Sigmoid colon (tissue), 7 donors: ENCODE measurements around the gene IQGAP2. TPM values are rescaled to one million over a fixed set of nuclear protein-coding genes. Genes with fewer than 3 reads are reported as not detected.

ENCODE experiments used
- DNase-seq: peaks from one replicate; pipeline ENCODE4 v3.0.0-alpha.2; 2019
- H3K27ac ChIP-seq, 4 donors: fragments of 200-600 bp; sonication (generic); one replicate each; pipeline ENCODE4 v1.5.1; 2016 to 2019; ENCODE audit warnings: mild to moderate bottlenecking in 1 of 4
- H3K27me3 ChIP-seq, 3 donors: fragments of 200-600 bp; sonication (generic); one replicate each; pipeline ENCODE4 v1.5.1; 2019; ENCODE audit warnings: mild to moderate bottlenecking in 1 of 3
- H3K36me3 ChIP-seq, 4 donors: fragments of 200-600 bp; sonication (generic); one replicate each; pipeline ENCODE4 v1.5.1; 2016 to 2019
- H3K4me1 ChIP-seq, 4 donors: fragments of 200-600 bp; sonication (generic); one replicate each; pipeline ENCODE4 v1.5.1; 2017 to 2019
- H3K4me3 ChIP-seq, 4 donors: fragments of 200-600 bp; sonication (generic); one replicate each; pipeline ENCODE4 v1.5.1; 2017 to 2019; ENCODE audit warnings: mild to moderate bottlenecking in 2 of 4, moderate library complexity in 1 of 4
- H3K9me3 ChIP-seq, 4 donors: fragments of 200-600 bp in 3 of 4; sonication (generic) in 3 of 4; one replicate each; pipeline versions ENCODE4 v1.5.1 to v1.6.1; 2013 to 2019
- CTCF ChIP-seq, 4 experiments: fragments of 450-650 bp in 3 of 4; fragments of 200-600 bp in 1 of 4; IDR thresholded peaks; one replicate each; pipeline ENCODE4 v1.5.1; 2016 to 2019; ENCODE audit warnings: antibody characterized with exemption in 4 of 4, mild to moderate bottlenecking in 3 of 4, moderate library complexity in 2 of 4
- EP300 ChIP-seq, 4 donors: sonication (generic); formaldehyde crosslinking; IDR thresholded peaks; one replicate each; pipeline ENCODE4 v1.6.1; 2017; ENCODE audit warnings: antibody characterized with exemption in 4 of 4
- POLR2A ChIP-seq, 2 donors: fragments of 450-650 bp; IDR thresholded peaks; one replicate each; pipeline ENCODE4 v1.6.1; 2016; ENCODE audit warnings: antibody characterized with exemption in 2 of 2, mild to moderate bottlenecking in 2 of 2, moderate library complexity in 2 of 2
- POLR2AphosphoS5 ChIP-seq, 4 donors: sonication (generic); formaldehyde crosslinking; IDR thresholded peaks; one replicate each; pipeline ENCODE4 v1.6.1; 2017; ENCODE audit warnings: antibody characterized with exemption in 4 of 4
- WGBS, 2 donors: extraction: QIAGEN DNeasy Blood & Tissue Kit; methylation state at CpG; one replicate each; pipeline ENCODE4 v1.1.7; 2013; 5-methylcytosine and 5-hydroxymethylcytosine counted together
- intact Hi-C: fragments of 100-400 bp; cut with DNase I; formaldehyde crosslinking; loops from one replicate; pipeline ENCODE4 v1.15.1; 2023
- polyA plus RNA-seq, 3 donors: library from polyadenylated mRNA; stranded (reverse); fragments of 200-250 nt; gene quantifications; one replicate each; pipeline ENCODE4 v1.2.3, GENCODE V29; 2013
- total RNA-seq, 4 donors: library from RNA; depleted of rRNA; stranded (reverse); fragments of >200 nt; gene quantifications; one replicate each; pipeline ENCODE4 v1.1.0, GENCODE V29; 2016
- donor health status: healthy with polysubstance abuse.
- donor health status: Bipolar disorder and iron deficiency.
- donor health status: healthy.

Gene IQGAP2
- total and polyA plus RNA-seq, 7 donors, result 15.0 to 85.3 (median 24.6) TPM

DNA sequence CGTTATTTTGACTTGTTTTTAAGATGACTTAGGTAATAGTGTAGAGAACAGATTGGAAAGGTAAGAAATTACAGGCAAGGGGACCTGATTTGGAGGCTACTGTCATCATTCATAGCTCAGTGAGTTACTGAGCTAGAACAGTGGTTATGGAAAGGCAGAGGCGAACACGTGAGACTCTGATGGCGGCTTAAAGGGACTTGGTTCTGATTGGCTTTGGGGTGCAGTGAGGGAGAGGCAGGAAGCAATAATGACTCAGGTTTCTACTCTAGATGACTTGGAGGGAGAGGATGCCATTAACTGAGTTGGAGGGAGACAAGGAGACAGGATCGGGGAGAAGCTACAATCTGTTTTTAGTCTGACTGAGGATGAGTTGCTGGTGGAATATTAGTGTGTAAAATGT lies 217.1 kb downstream of the IQGAP2 start:
- intact Hi-C loops, result no loop called here

GRCh38 chr5:76622076-76622475 lies 219.0 kb downstream of the IQGAP2 start:
- Histone ChIP-seq H3K27me3 (no peaks in the 10 kb centered on the region), H3K27ac (peak overlapping the region; percentile 1 to 59 (median 45)), H3K4me3 (peak overlapping the region in 3 of 4 donors; percentile 9 to 21 (median 16)), H3K9me3 (no peaks in the 10 kb centered on the region), H3K36me3 (no peaks in the 10 kb centered on the region), H3K4me1 (no peaks in the 10 kb centered on the region)
- DNase-seq, result no peak
- intact Hi-C loops, result no loop called here
- TF ChIP-seq EP300 (IDR thresholded peaks at IDR 0.05) (no peak), CTCF (IDR thresholded peaks at IDR 0.05) (no peak), POLR2A (IDR thresholded peaks at IDR 0.05) (no peak), POLR2AphosphoS5 (IDR thresholded peaks at IDR 0.05) (no peak)
- 91 to 93% methylated on average over 5 of the region's 5 CpGs for WGBS, 2 donors

More for the DNA sequence above, 217.1 kb downstream of the IQGAP2 start:
- Histone ChIP-seq H3K27ac (no peak overlapping the region), H3K27me3 (no peaks in the 10 kb centered on the region), H3K9me3 (no peaks in the 10 kb centered on the region), H3K4me3 (no peak overlapping the region), H3K36me3 (no peaks in the 10 kb centered on the region), H3K4me1 (no peaks in the 10 kb centered on the region)
- no peak for DNase-seq
- TF ChIP-seq POLR2AphosphoS5 (IDR thresholded peaks at IDR 0.05), result no peak
- no peak for TF ChIP-seq CTCF (IDR thresholded peaks at IDR 0.05)
- no peak for TF ChIP-seq EP300 (IDR thresholded peaks at IDR 0.05)
- no peak for TF ChIP-seq POLR2A (IDR thresholded peaks at IDR 0.05)
- 94 to 99% methylated on average over 5 of the region's 5 CpGs for WGBS, 2 donors

GRCh38 chr5:76622973-76623596 lies 220.0 kb downstream of the IQGAP2 start, which contains the start of gene F2RL2:
TSS of gene F2RL2 (minus strand) at chr5:76623403. CDS start at chr5:76623230, 173 bp downstream.
- TF ChIP-seq POLR2AphosphoS5 (IDR thresholded peaks at IDR 0.05) (peak in 3 of 4 donors; percentile 49 to 55 (median 53)), EP300 (IDR thresholded peaks at IDR 0.05) (no peak), CTCF (IDR thresholded peaks at IDR 0.05) (no peak), POLR2A (IDR thresholded peaks at IDR 0.05) (no peak)
- WGBS, 2 donors, result 55 to 75% methylated on average over 7 of the region's 7 CpGs
- H3K27ac ChIP-seq, result peak within 1 kb of the TSS; percentile 4 to 59 (median 45)
- DNase-seq, result peak; percentile 69
- H3K9me3 ChIP-seq, result no peaks in the 10 kb centered on the region
- intact Hi-C loops, result no loop called here
- no peaks in the 10 kb centered on the region for H3K4me1 ChIP-seq
- no peaks in the 10 kb centered on the region for H3K36me3 ChIP-seq
- peak within 1 kb of the TSS; percentile 10 to 21 (median 14) for H3K4me3 ChIP-seq
- H3K27me3 ChIP-seq, result no peaks in the 10 kb centered on the region

- no peaks in the 10 kb centered on the region for H3K36me3 ChIP-seq
- intact Hi-C loops, result no loop called here
- WGBS, 2 donors, result 60 to 73% methylated on average over 8 of the region's 8 CpGs
- H3K4me3 ChIP-seq, result no peak overlapping the region
- peak overlapping the region in 1 of 4 donors; percentile 19 for H3K27ac ChIP-seq
- no peaks in the 10 kb centered on the region for H3K4me1 ChIP-seq
- no peaks in the 10 kb centered on the region for H3K27me3 ChIP-seq
- H3K9me3 ChIP-seq, result no peaks in the 10 kb centered on the region
- no peak for DNase-seq
- TF ChIP-seq EP300 (IDR thresholded peaks at IDR 0.05) (no peak), POLR2A (IDR thresholded peaks at IDR 0.05) (no peak), CTCF (IDR thresholded peaks at IDR 0.05) (no peak), POLR2AphosphoS5 (IDR thresholded peaks at IDR 0.05) (no peak)
Observed at GRCh38 chr5:76625087-76625815, 222.2 kb downstream of the IQGAP2 start.
